HG02571 (cell line): ENCODE results near the gene DHRSX.
"Not testable (repeated sequence)": the region's sequence is repeated elsewhere in the genome, so short reads cannot be mapped to it uniquely, and the experiment has no call there.

Experiments used
- ATAC-seq: cut with Tn5 transposase; IDR thresholded peaks from one replicate; pipeline ENCODE4 v1.9.1; 2021; ENCODE audit warnings: mild to moderate bottlenecking, moderate library complexity; ENCODE audit not compliant: unreplicated experiment

Gene DHRSX

GRCh38 chrX:2226906-2227656, 273.7 kb downstream of the DHRSX start:
- no peak for ATAC-seq

GRCh38 chrX:2226182-2226581, 274.6 kb downstream of the DHRSX start:
- no peak for ATAC-seq

GRCh38 chrX:2224597-2225235, 276.1 kb downstream of the DHRSX start:
- no peak for ATAC-seq

GRCh38 chrX:2224161-2224560, 276.6 kb downstream of the DHRSX start:
- ATAC-seq = no peak

- no peak for ATAC-seq
Observed at GRCh38 chrX:2220829-2221567, 279.8 kb downstream of the DHRSX start.

- ATAC-seq = no peak
Observed at GRCh38 chrX:2220296-2220695, 280.5 kb downstream of the DHRSX start.

GRCh38 chrX:2214138-2214823, 286.5 kb downstream of the DHRSX start:
- ATAC-seq = not testable (repeated sequence)

GRCh38 chrX:2211667-2212066, 289.1 kb downstream of the DHRSX start:
- ATAC-seq = not testable (repeated sequence)

- ATAC-seq = no peak
Observed at GRCh38 chrX:2193273-2193592, 307.5 kb downstream of the DHRSX start.

GRCh38 chrX:2192584-2193272, 308.0 kb downstream of the DHRSX start:
- no peak for ATAC-seq

- no peak for ATAC-seq
Observed at GRCh38 chrX:2188840-2189239, 311.9 kb downstream of the DHRSX start.

GRCh38 chrX:2188330-2188792, 312.4 kb downstream of the DHRSX start:
- ATAC-seq = no peak

GRCh38 chrX:2187352-2188115, 313.2 kb downstream of the DHRSX start:
- ATAC-seq = no peak

- ATAC-seq = no peak
Observed at GRCh38 chrX:2185341-2186082, 315.3 kb downstream of the DHRSX start.

GRCh38 chrX:2184089-2184488, 316.7 kb downstream of the DHRSX start:
- ATAC-seq = no peak

- ATAC-seq = no peak
Observed at GRCh38 chrX:2183193-2183725, 317.5 kb downstream of the DHRSX start.

GRCh38 chrX:2177541-2177940, 323.2 kb downstream of the DHRSX start:
- ATAC-seq = no peak

- ATAC-seq = no peak
Observed at GRCh38 chrX:2176733-2177132, 324.0 kb downstream of the DHRSX start.

GRCh38 chrX:2176274-2176673, 324.5 kb downstream of the DHRSX start:
- no peak for ATAC-seq
